ENCODE measurements around the gene RESP18. TPM values are rescaled to one million over a fixed set of nuclear protein-coding genes. Genes with fewer than 3 reads are reported as not detected.
"Not testable (repeated sequence)": the region's sequence is repeated elsewhere in the genome, so short reads cannot be mapped to it uniquely, and the experiment has no call there.

Gene RESP18
- total RNA-seq, 4 donors from 2014 or later: not detected

DNA sequence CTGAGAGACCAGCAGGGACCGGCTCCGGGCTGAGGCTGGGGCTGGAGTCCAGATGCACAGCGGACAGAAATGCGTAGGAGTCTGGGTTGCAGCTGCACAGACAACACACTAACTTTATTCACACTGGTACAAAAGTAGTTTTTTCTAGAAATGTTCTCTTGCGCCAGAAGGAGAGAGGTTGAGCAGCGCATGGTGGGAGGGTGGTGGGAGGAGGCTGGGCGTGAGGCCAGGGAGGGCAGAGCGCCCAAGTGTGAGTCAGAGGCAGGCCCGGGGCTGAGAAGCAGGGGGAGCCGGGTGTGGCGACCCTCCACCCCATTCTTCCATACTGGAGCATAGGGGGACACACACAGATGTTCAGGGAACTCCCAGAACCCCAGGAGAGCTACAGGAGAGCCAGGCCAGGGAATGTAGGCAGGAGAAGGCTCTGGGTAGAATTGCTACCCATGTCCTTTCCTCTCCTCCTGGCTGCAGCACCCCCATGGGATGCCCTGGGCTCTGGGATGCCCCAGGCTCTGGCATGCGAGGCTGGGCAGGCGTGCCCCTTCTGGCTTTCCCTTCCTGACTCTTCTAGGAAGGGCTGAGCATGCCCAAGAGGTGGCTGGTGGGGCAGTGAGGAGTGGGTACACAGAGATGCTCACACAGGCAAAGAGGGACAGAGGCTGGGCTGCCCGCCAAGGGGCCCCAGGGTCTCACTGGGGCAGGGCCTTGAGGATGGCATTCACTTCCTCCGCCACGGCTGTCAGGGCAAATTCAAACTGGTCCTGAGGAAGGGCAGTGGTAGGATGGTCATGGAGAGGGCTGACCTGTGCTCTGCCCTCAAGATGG, 42.8 kb downstream of the RESP18 start:
- TF ChIP-seq EP300 (IDR thresholded peaks at IDR 0.05) (no peak), POLR2AphosphoS5 (IDR thresholded peaks at IDR 0.05) (peak; percentile 66 to 70)
- TF ChIP-seq, protein P1, sequence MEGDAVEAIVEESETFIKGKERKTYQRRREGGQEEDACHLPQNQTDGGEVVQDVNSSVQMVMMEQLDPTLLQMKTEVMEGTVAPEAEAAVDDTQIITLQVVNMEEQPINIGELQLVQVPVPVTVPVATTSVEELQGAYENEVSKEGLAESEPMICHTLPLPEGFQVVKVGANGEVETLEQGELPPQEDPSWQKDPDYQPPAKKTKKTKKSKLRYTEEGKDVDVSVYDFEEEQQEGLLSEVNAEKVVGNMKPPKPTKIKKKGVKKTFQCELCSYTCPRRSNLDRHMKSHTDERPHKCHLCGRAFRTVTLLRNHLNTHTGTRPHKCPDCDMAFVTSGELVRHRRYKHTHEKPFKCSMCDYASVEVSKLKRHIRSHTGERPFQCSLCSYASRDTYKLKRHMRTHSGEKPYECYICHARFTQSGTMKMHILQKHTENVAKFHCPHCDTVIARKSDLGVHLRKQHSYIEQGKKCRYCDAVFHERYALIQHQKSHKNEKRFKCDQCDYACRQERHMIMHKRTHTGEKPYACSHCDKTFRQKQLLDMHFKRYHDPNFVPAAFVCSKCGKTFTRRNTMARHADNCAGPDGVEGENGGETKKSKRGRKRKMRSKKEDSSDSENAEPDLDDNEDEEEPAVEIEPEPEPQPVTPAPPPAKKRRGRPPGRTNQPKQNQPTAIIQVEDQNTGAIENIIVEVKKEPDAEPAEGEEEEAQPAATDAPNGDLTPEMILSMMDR (IDR thresholded peaks at IDR 0.05): no peak
- Histone ChIP-seq H3K9me3 (no peaks in the 10 kb centered on the region), H3K36me3 (peaks cover 3 to 21% (median 19%) of the 10 kb centered on the region in 4 donors), H3K27ac (replicated peaks in 1 of 4) (peak overlapping the region; percentile 56 to 73 (median 68)), H3K4me3 (no peak overlapping the region), H3K27me3 (no peaks in the 10 kb centered on the region), H3K4me1 (peaks cover 5 to 50% (median 44%) of the 10 kb centered on the region in 4 donors)
- WGBS: 25% methylated on average over 13 of the region's 16 CpGs
- intact Hi-C loops (cut with DNase I): loop anchor here (10.0 kb wide), 1 partner anchor 45 kb away; the partner anchor contains the start of genes GLB1L and STK16
- DNase-seq (ENCODE audit: extremely low spot score): no peak

DNA sequence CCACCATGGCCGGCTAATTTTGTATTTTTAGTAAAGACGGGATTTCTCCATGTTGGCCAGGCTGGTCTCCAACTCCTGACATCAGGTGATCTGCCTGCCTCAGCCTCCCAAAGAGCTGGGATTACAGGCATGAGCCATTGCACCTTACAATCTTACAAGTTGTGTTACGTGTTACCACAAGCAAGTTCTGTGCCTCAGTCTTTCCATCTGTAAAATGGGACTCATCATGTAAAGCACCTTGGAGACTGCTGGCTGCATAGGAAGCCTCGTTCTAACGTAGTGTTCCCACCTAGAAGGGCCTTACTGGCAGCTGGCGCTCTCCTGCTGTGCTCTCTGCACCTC, 43.4 kb downstream of the RESP18 start:
- WGBS: 57% methylated on average over 5 of the region's 6 CpGs
- no peak overlapping the region for H3K4me3 ChIP-seq
- peaks cover 5 to 50% (median 41%) of the 10 kb centered on the region in 4 donors for H3K4me1 ChIP-seq
- intact Hi-C loops (cut with DNase I): no loop called here
- TF ChIP-seq EP300 (IDR thresholded peaks at IDR 0.05) (no peak), POLR2A (IDR thresholded peaks at IDR 0.05; ENCODE audit: low read depth) (no peak), POLR2AphosphoS5 (IDR thresholded peaks at IDR 0.05) (no peak)
- TF ChIP-seq, protein P1 (IDR thresholded peaks at IDR 0.05): no peak
- peaks cover 9 to 27% (median 24%) of the 10 kb centered on the region in 4 donors for H3K36me3 ChIP-seq
- peak overlapping the region; percentile 56 to 73 (median 68) for H3K27ac ChIP-seq (replicated peaks in 1 of 4)
- no peaks in the 10 kb centered on the region for H3K27me3 ChIP-seq
- DNase-seq (ENCODE audit: extremely low spot score): no peak
- H3K9me3 ChIP-seq: no peaks in the 10 kb centered on the region

DNA sequence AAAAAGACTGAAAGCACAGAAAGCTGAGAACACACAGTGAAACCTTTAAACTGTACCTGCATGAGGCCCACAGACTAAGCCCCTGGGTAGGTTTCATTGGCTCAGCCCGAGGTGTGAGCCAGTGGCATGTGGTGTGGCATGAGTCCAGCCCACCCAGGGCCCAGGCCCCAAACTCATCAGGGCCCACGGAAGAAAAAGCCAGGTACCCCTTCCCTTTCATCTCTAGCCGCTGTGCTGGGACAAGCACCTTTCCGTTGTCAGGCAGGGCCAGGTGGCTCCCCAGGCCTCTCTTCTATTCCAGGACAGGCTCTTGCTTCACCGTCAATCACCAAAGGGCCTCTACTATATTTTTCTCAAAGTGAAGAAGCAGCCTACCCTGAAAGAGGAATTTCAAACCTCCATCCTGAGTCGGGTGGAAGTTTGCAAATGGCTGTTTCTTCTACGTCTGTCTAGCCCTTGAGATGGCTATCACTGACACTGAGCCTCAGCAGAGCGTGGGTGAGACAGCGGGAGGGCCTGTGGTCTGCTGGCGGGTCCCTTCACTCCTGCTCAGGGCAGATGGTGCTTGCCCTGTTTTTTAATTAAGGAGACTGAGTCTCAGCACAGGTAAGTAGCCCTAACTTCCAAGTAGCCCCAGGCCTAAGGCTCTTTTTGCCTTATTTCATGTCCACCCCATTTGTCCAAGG, 44.8 kb downstream of the RESP18 start:
- H3K36me3 ChIP-seq: peaks cover 22 to 41% (median 39%) of the 10 kb centered on the region in 4 donors
- TF ChIP-seq POLR2A (IDR thresholded peaks at IDR 0.05; ENCODE audit: low read depth) (no peak), EP300 (IDR thresholded peaks at IDR 0.05) (no peak), POLR2AphosphoS5 (IDR thresholded peaks at IDR 0.05) (no peak)
- TF ChIP-seq, protein P1 (IDR thresholded peaks at IDR 0.05): no peak
- H3K4me3 ChIP-seq: no peak overlapping the region
- peak overlapping the region in 1 of 4 donors; percentile 20 for H3K27ac ChIP-seq (replicated peaks in 1 of 4)
- no peaks in the 10 kb centered on the region for H3K27me3 ChIP-seq
- intact Hi-C loops (cut with DNase I): no loop called here
- H3K9me3 ChIP-seq: no peaks in the 10 kb centered on the region
- peaks cover 5 to 49% (median 41%) of the 10 kb centered on the region in 4 donors for H3K4me1 ChIP-seq
- 84% methylated on average over 9 of the region's 10 CpGs for WGBS
- DNase-seq (ENCODE audit: extremely low spot score): no peak

DNA sequence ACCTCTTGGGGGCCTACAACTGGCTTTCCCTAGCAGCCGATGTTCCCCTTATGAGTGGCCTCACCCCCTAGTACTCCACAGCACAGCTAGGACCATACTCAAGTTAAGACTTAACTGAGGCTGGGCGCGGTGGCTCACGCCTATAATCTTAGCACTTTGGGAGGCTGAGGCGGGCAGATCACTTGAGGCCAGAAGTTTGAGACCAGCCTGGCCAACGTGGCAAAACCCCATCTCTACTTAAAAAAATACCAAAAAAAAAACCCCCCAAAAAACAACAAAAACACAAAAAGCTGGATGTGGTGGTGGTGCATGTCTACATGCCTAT, 45.5 kb downstream of the RESP18 start:
- 84% methylated on average over 6 of the region's 6 CpGs for WGBS
- H3K9me3 ChIP-seq; H3K4me3 ChIP-seq; intact Hi-C loops (cut with DNase I); H3K27me3 ChIP-seq; DNase-seq (ENCODE audit: extremely low spot score): not testable (repeated sequence)
- Histone ChIP-seq H3K36me3 (peaks cover 23 to 48% (median 45%) of the 10 kb centered on the region in 4 donors), H3K27ac (replicated peaks in 1 of 4) (peak overlapping the region in 3 of 4 donors; percentile 19 to 59 (median 43)), H3K4me1 (peaks cover 5 to 52% (median 41%) of the 10 kb centered on the region in 4 donors)

DNA sequence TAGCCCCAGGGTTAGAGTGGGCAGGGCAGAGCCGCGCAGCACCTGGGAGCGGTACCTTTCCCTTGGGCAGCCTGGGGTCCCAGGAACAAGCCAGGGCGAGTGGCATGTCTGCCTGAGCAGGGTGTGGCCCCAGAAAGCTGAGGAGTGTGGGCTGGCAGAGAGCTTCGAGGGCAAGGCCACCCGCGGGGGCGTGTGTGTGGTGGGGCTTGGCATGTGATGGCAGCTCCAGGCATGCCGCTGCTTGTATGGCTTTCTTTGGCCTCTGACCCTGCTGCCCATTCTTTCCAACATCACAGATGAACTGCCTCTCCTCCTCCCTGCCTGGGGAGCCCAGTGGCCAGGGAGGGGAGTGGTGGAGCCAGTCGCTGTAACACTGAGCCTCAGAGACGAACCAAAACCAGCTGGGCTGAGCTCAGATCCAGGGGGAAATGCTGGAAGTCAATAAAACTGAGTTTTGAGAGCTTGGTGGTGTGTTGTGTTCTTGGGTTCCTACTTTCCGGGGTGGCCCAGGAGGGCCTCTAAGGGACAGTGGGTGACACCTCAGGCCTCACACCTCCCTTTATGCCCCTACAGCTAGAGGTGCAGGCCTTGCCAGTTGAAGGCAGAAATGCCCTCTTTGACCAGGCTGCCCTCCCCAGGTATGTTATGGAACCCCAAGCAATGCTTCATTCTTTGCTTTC, 46.0 kb downstream of the RESP18 start:
- intact Hi-C loops (cut with DNase I): no loop called here
- H3K4me1 ChIP-seq: peaks cover 5 to 57% (median 45%) of the 10 kb centered on the region in 4 donors
- H3K27ac ChIP-seq (replicated peaks in 1 of 4): peak overlapping the region; percentile 38 to 59 (median 48)
- peaks cover 23 to 53% (median 50%) of the 10 kb centered on the region in 4 donors for H3K36me3 ChIP-seq
- 75% methylated on average over 12 of the region's 12 CpGs for WGBS
- no peak for TF ChIP-seq EP300 (IDR thresholded peaks at IDR 0.05)
- TF ChIP-seq POLR2A (IDR thresholded peaks at IDR 0.05; ENCODE audit: low read depth): no peak
- TF ChIP-seq POLR2AphosphoS5 (IDR thresholded peaks at IDR 0.05): no peak
- TF ChIP-seq, protein P1 (IDR thresholded peaks at IDR 0.05): no peak
- no peak overlapping the region for H3K4me3 ChIP-seq
- H3K27me3 ChIP-seq: no peaks in the 10 kb centered on the region
- no peak for DNase-seq (ENCODE audit: extremely low spot score)
- H3K9me3 ChIP-seq: no peaks in the 10 kb centered on the region

Measured in esophagus muscularis mucosa (tissue), 4 donors.